ENCODE data around the gene CCDC47. TPM values are rescaled to one million over a fixed set of nuclear protein-coding genes. Genes with fewer than 3 reads are reported as not detected.
A peak's percentile ranks its signal among the peaks of the same experiment; 100 is the strongest.

Gene CCDC47
- total and polyA plus RNA-seq, 2 donors (not counting 1 experiment from before 2014, with no cell fraction given): 7.4 to 39.7 TPM

GRCh38 chr17:63805591-63805990 is 32.2 kb upstream of the CCDC47 start:
- no peaks in the 10 kb centered on the region for H3K9me3 Mint-ChIP-seq (ENCODE audit: insufficient read depth)
- H2AFZ ChIP-seq (ENCODE audit: insufficient read depth, low read depth, low read length, poor library complexity, severe bottlenecking): no peak overlapping the region
- no peak overlapping the region for H3K27ac Mint-ChIP-seq
- TF ChIP-seq CTCF (IDR thresholded peaks at IDR 0.05): no peak
- no peak for TF ChIP-seq EZH2 (IDR thresholded peaks at IDR 0.05; ENCODE audit: borderline replicate concordance, insufficient read depth, low read depth, low read length, poor library complexity, severe bottlenecking)
- H3K4me2 ChIP-seq (replicated peaks; ENCODE audit: low read depth, low read length, poor library complexity, severe bottlenecking): no peak overlapping the region
- no peaks in the 10 kb centered on the region for H3K27me3 ChIP-seq (replicated peaks in 1 of 4; ENCODE audit: control extremely low read depth in 1 of 4, control insufficient read depth in 3 of 4, insufficient read depth in 4 of 4, low read length in 3 of 4)
- intact Hi-C loops (cut with micrococcal nuclease): no loop called here
- H3K79me2 ChIP-seq (ENCODE audit: control insufficient read depth, insufficient read depth, low read length): no peaks in the 10 kb centered on the region
- H3K36me3 ChIP-seq (replicated peaks in 1 of 2; ENCODE audit: control extremely low read depth in 1 of 2, control insufficient read depth in 1 of 2, extremely low read depth in 1 of 2, insufficient read depth in 2 of 2, low read length in 1 of 2): peaks cover 7 to 84% of the 10 kb centered on the region in 2 experiments
- no peak overlapping the region for H3K4me3 Mint-ChIP-seq
- POLR2A ChIA-PET: no interaction called here
- no peak overlapping the region for H3K9ac ChIP-seq (ENCODE audit: low read length)
- no peak for DNase-seq
- H3K4me3 ChIP-seq (ENCODE audit: control extremely low read depth in 1 of 5, extremely low read depth in 1 of 5, insufficient read depth in 1 of 5, low read depth in 2 of 5, low read length in 4 of 5): no peak overlapping the region
- peaks cover 9 to 10% of the 10 kb centered on the region in 2 donors for H3K4me1 ChIP-seq (ENCODE audit: control insufficient read depth in 2 of 2, insufficient read depth in 2 of 2, low read length in 2 of 2)
- peak overlapping the region in 1 of 2 donors; percentile 18 for H3K27ac ChIP-seq (ENCODE audit: low read length in 2 of 2)
- H3K4me1 Mint-ChIP-seq: peaks cover 11% of the 10 kb centered on the region
- no peak for ATAC-seq (ENCODE audit: low read depth)
- CTCF ChIA-PET: no interaction called here
- H3K9me3 ChIP-seq (ENCODE audit: control extremely low read depth in 1 of 3, control insufficient read depth in 2 of 3, insufficient read depth in 1 of 3, low read length in 2 of 3): no peaks in the 10 kb centered on the region
- H4K20me1 ChIP-seq (ENCODE audit: control insufficient read depth, insufficient read depth, low read length, poor library complexity, severe bottlenecking): no peaks in the 10 kb centered on the region
- H3K27me3 Mint-ChIP-seq: no peaks in the 10 kb centered on the region
- WGBS (ENCODE audit: insufficient coverage): no CpG with 5 or more reads among the region's 2 CpGs

- peaks cover 4% of the 10 kb centered on the region for H3K4me1 Mint-ChIP-seq
- CTCF ChIA-PET: interaction anchor here (1.2 kb wide), 1 partner anchor 30 kb away, joined by 5 read pairs; no protein-coding TSS in a partner anchor
- H3K36me3 ChIP-seq (replicated peaks in 1 of 2; ENCODE audit: control extremely low read depth in 1 of 2, control insufficient read depth in 1 of 2, extremely low read depth in 1 of 2, insufficient read depth in 2 of 2, low read length in 1 of 2): peaks cover 4 to 90% of the 10 kb centered on the region in 2 experiments
- H2AFZ ChIP-seq (ENCODE audit: insufficient read depth, low read depth, low read length, poor library complexity, severe bottlenecking): no peak overlapping the region
- 93% methylated on average over 1 of the region's 1 CpG for WGBS (ENCODE audit: insufficient coverage)
- H3K79me2 ChIP-seq (ENCODE audit: control insufficient read depth, insufficient read depth, low read length): no peaks in the 10 kb centered on the region
- no peak overlapping the region for H3K9ac ChIP-seq (ENCODE audit: low read length)
- H3K4me2 ChIP-seq (replicated peaks; ENCODE audit: low read depth, low read length, poor library complexity, severe bottlenecking): no peak overlapping the region
- ATAC-seq (ENCODE audit: low read depth): no peak
- H3K27me3 Mint-ChIP-seq: no peaks in the 10 kb centered on the region
- no peaks in the 10 kb centered on the region for H4K20me1 ChIP-seq (ENCODE audit: control insufficient read depth, insufficient read depth, low read length, poor library complexity, severe bottlenecking)
- no peak for DNase-seq
- TF ChIP-seq EZH2 (IDR thresholded peaks at IDR 0.05; ENCODE audit: borderline replicate concordance, insufficient read depth, low read depth, low read length, poor library complexity, severe bottlenecking) (no peak), CTCF (IDR thresholded peaks at IDR 0.05) (no peak)
- intact Hi-C loops (cut with micrococcal nuclease): no loop called here
- H3K27ac ChIP-seq (ENCODE audit: low read length in 2 of 2): no peak overlapping the region
- H3K4me3 Mint-ChIP-seq: no peak overlapping the region
- no peaks in the 10 kb centered on the region for H3K27me3 ChIP-seq (replicated peaks in 1 of 4; ENCODE audit: control extremely low read depth in 1 of 4, control insufficient read depth in 3 of 4, insufficient read depth in 4 of 4, low read length in 3 of 4)
- no peak overlapping the region for H3K27ac Mint-ChIP-seq
- no peaks in the 10 kb centered on the region for H3K4me1 ChIP-seq (ENCODE audit: control insufficient read depth in 2 of 2, insufficient read depth in 2 of 2, low read length in 2 of 2)
- H3K9me3 Mint-ChIP-seq (ENCODE audit: insufficient read depth): no peaks in the 10 kb centered on the region
- no peak overlapping the region for H3K4me3 ChIP-seq (ENCODE audit: control extremely low read depth in 1 of 5, extremely low read depth in 1 of 5, insufficient read depth in 1 of 5, low read depth in 2 of 5, low read length in 4 of 5)
- POLR2A ChIA-PET: no interaction called here
- H3K9me3 ChIP-seq (ENCODE audit: control extremely low read depth in 1 of 3, control insufficient read depth in 2 of 3, insufficient read depth in 1 of 3, low read length in 2 of 3): no peaks in the 10 kb centered on the region
Measured at GRCh38 chr17:63804328-63804727, 30.9 kb upstream of the CCDC47 start.

Data from B cell (primary cell).